IPS DF 6.9 (cell line): Measurements from ENCODE around the gene IVD.

Source experiments
- DNase-seq: peaks from one replicate; pipeline ENCODE4 v3.0.0-alpha.2; 2013; ENCODE audit warnings: low read depth, low spot score
- H3K27ac ChIP-seq: one replicate; pipeline ENCODE4 v1.5.1; 2013; ENCODE audit warnings: low read length, control low read depth
- H3K27me3 ChIP-seq: 2 replicates; pipeline ENCODE4 v1.6.1; 2013; ENCODE audit warnings: mild to moderate bottlenecking, low read length; ENCODE audit not compliant: control insufficient read depth, insufficient read depth
- H3K36me3 ChIP-seq: 2 replicates; pipeline ENCODE4 v1.6.1; 2013; ENCODE audit warnings: low read length; ENCODE audit not compliant: control insufficient read depth, insufficient read depth
- H3K4me1 ChIP-seq: 2 replicates; pipeline ENCODE4 v1.6.1; 2013; ENCODE audit warnings: low read length; ENCODE audit not compliant: control insufficient read depth, insufficient read depth
- H3K4me3 ChIP-seq: 2 replicates; pipeline ENCODE4 v1.5.1; 2013; ENCODE audit warnings: mild to moderate bottlenecking, low read length
- H3K9me3 ChIP-seq: 2 replicates; pipeline ENCODE4 v1.6.1; 2013; ENCODE audit warnings: low read length, inconsistent platforms; ENCODE audit not compliant: control insufficient read depth, insufficient read depth
- WGBS: extraction: QIAGEN DNeasy Blood & Tissue Kit; methylation state at CpG from one replicate; pipeline ENCODE4 v1.1.7; 2013; ENCODE audit warnings: mixed read lengths, missing lambda C conversion rate; ENCODE audit not compliant: insufficient read length, insufficient coverage; 5-methylcytosine and 5-hydroxymethylcytosine counted together

IVD gene

GRCh38 chr15:40470423-40471104, 65.0 kb downstream of the IVD start, which contains the start of gene CHST14:
CHST14 (plus strand) TSS chr15:40470984; CDS start chr15:40471214, 230 bp downstream.
- WGBS = no CpG with 5 or more reads among the region's 52 CpGs
- Histone ChIP-seq H3K36me3 (peaks cover 9% of the 10 kb centered on the region), H3K4me3 (peak within 1 kb of the TSS; percentile 65), H3K9me3 (no peaks in the 10 kb centered on the region), H3K27me3 (no peaks in the 10 kb centered on the region), H3K27ac (no peak within 1 kb of the TSS), H3K4me1 (peaks cover 4% of the 10 kb centered on the region)
- no peak for DNase-seq
